Measurements from ENCODE around the gene BRIP1.

GRCh38 chr17:61872099-61872498, 8.8 kb upstream of the BRIP1 start:
- TF ChIP-seq, protein P1, sequence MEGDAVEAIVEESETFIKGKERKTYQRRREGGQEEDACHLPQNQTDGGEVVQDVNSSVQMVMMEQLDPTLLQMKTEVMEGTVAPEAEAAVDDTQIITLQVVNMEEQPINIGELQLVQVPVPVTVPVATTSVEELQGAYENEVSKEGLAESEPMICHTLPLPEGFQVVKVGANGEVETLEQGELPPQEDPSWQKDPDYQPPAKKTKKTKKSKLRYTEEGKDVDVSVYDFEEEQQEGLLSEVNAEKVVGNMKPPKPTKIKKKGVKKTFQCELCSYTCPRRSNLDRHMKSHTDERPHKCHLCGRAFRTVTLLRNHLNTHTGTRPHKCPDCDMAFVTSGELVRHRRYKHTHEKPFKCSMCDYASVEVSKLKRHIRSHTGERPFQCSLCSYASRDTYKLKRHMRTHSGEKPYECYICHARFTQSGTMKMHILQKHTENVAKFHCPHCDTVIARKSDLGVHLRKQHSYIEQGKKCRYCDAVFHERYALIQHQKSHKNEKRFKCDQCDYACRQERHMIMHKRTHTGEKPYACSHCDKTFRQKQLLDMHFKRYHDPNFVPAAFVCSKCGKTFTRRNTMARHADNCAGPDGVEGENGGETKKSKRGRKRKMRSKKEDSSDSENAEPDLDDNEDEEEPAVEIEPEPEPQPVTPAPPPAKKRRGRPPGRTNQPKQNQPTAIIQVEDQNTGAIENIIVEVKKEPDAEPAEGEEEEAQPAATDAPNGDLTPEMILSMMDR (conservative IDR thresholded peaks at IDR 0.05 in 1 of 2, IDR thresholded peaks at IDR 0.05 in 1 of 2; ENCODE audit: low read depth in 1 of 2, low read length in 2 of 2), result no peak
- no peak for TF ChIP-seq EZH2 (IDR thresholded peaks at IDR 0.05; ENCODE audit: low read length, missing control alignments)
